Osteocyte (in vitro differentiated cells): ENCODE measurements around the gene CNOT3. TPM values are rescaled to one million over a fixed set of nuclear protein-coding genes. Genes with fewer than 3 reads are reported as not detected.

Experiments used
- DNase-seq: peaks from one replicate; pipeline ENCODE4 v3.0.0; 2021; ENCODE audit warnings: mixed read lengths; ENCODE audit not compliant: unreplicated experiment; ENCODE audit errors: extremely low spot score
- H3K27ac Mint-ChIP-seq: one replicate; pipeline ENCODE4 v1.8.0; 2021; ENCODE audit warnings: mild to moderate bottlenecking, mixed read lengths; ENCODE audit not compliant: unreplicated experiment
- H3K27me3 Mint-ChIP-seq: one replicate; pipeline ENCODE4 v1.8.0; 2021; ENCODE audit warnings: mixed read lengths; ENCODE audit not compliant: unreplicated experiment
- H3K36me3 Mint-ChIP-seq: one replicate; pipeline ENCODE4 v1.8.0; 2021; ENCODE audit warnings: mixed read lengths; ENCODE audit not compliant: unreplicated experiment
- H3K4me1 Mint-ChIP-seq: one replicate; pipeline ENCODE4 v1.8.0; 2021; ENCODE audit warnings: mixed read lengths; ENCODE audit not compliant: unreplicated experiment
- H3K4me3 Mint-ChIP-seq: one replicate; pipeline ENCODE4 v1.8.0; 2021; ENCODE audit warnings: mild to moderate bottlenecking, moderate library complexity, mixed read lengths; ENCODE audit not compliant: unreplicated experiment
- H3K9me3 Mint-ChIP-seq: one replicate; pipeline ENCODE4 v1.8.0; 2021; ENCODE audit warnings: mixed read lengths; ENCODE audit not compliant: unreplicated experiment
- total RNA-seq: library from RNA; stranded (reverse); gene quantifications from 2 replicates; pipeline ENCODE4 v1.2.1, GENCODE V29; 2021
- TF ChIP-seq, protein P1 (sequence below): fragments of 200-600 bp; sonication (generic); IDR thresholded peaks from 2 replicates; pipeline ENCODE4 v1.5.0; 2021; ENCODE audit warnings: antibody characterized with exemption, mild to moderate bottlenecking, moderate library complexity

CNOT3 gene
- total RNA-seq, 1 donor from 2014 or later: 50.5 TPM

DNA sequence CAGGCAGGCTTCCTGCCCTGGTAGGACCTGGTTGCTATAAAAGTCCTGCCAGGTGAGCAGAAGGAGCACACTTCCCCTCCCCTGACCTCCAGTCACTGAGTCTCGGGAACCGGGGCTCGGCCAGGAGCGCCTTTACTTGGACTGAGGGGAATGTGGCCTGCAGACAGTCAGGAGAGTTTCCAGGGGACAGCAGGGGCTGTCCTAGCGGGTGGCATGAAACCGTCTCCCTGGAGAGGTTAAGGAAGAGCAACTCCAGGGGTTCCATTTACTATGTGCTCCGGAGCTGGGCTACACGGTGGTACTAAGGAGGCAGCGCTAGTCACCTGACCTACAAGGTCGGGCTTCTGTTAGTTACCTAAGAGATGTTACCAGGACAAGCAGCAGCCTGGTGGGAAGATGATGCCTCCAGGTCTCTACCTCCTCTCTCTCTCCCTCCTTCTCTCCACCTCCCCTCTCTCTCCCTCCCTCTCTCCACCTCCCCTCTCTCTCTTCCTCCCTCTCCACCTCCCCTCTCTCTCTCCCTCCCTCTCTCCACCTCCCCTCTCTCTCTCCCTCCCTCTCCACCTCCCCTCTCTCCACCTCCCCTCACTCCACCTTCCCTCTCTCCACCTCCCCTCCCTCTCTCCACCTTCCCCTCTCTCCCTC, 4.1 kb upstream of the CNOT3 start:
- H3K4me3 Mint-ChIP-seq: no peak overlapping the region
- TF ChIP-seq, protein P1, sequence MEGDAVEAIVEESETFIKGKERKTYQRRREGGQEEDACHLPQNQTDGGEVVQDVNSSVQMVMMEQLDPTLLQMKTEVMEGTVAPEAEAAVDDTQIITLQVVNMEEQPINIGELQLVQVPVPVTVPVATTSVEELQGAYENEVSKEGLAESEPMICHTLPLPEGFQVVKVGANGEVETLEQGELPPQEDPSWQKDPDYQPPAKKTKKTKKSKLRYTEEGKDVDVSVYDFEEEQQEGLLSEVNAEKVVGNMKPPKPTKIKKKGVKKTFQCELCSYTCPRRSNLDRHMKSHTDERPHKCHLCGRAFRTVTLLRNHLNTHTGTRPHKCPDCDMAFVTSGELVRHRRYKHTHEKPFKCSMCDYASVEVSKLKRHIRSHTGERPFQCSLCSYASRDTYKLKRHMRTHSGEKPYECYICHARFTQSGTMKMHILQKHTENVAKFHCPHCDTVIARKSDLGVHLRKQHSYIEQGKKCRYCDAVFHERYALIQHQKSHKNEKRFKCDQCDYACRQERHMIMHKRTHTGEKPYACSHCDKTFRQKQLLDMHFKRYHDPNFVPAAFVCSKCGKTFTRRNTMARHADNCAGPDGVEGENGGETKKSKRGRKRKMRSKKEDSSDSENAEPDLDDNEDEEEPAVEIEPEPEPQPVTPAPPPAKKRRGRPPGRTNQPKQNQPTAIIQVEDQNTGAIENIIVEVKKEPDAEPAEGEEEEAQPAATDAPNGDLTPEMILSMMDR: no peak
- H3K27ac Mint-ChIP-seq: no peak overlapping the region
- peaks cover 10% of the 10 kb centered on the region for H3K4me1 Mint-ChIP-seq
- no peaks in the 10 kb centered on the region for H3K9me3 Mint-ChIP-seq
- H3K27me3 Mint-ChIP-seq: peaks cover 5% of the 10 kb centered on the region
- peak; percentile 89 for DNase-seq
- peaks cover 4% of the 10 kb centered on the region for H3K36me3 Mint-ChIP-seq

DNA sequence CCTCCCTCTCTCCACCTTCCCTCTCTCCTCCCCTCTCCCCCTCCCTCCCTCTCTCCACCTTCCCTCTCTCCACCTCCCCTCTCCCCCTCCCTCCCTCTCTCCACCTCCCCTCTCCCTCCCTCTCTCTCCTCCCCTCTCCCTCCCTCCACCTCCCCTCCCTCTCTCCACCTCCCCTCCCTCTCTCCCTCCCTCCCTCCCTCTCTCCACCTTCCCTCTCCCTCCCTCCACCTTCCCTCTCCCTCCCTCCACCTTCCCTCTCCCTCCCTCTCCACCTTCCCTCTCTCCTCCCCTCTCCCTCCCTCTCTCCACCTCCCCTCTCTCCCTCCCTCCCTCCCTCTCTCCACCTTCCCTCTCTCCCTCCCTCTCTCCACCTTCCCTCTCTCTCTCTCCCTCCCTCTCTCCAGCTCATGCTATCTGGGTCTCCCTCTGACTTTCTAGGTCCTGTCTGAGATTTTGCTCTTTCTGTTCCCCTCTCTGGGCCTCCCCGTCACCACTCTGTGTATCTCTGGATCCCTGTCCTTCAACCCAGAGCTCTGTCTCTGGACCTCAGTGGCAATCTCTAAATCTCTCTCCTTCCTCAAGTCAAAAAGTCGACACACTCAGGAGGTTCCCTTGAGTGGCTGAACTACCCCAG, 3.5 kb upstream of the CNOT3 start:
- Mint-ChIP-seq H3K4me1 (peaks cover 16% of the 10 kb centered on the region), H3K4me3 (no peak overlapping the region), H3K9me3 (no peaks in the 10 kb centered on the region), H3K27ac (no peak overlapping the region), H3K27me3 (peaks cover 5% of the 10 kb centered on the region), H3K36me3 (peaks cover 4% of the 10 kb centered on the region)
- no peak for DNase-seq
- TF ChIP-seq, protein P1: no peak

DNA sequence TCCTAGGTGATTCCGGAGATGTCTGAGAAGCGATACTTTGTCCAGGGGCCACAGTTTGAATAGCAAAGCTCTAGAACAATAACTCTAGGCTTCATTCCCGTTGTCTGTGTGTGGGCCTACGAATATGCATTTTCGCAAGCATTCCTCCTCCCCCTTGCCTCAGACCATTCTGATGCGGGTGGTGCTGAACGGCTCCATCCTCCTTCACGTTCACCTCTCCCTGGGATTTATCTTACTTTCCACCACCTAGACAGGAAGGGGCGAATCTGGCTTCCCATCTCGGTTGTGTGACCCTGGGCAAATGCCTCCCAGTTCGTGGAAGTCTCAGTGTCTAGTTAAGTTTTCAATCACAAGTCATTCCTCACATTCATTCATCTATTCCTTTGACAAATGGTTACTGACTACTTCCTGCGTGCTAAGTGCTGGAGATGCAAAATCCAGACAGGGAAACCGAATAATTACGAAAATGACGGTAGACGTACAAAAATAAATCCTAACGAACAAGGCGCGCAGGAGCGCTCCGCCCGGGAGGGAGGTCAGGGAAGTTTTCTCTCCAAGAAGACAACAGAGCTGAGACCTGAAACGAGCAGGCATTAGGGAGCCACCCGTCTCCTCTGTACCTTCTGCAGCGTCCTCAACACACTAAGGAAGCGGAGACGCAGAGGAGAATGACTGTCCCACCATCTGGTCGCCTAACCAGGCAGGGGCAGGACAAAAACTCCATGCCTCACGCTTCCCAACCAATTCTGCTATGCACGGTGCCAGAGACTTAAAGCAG, 1.3 kb upstream of the CNOT3 start:
- Mint-ChIP-seq H3K9me3 (no peaks in the 10 kb centered on the region), H3K27ac (peak overlapping the region; percentile 88), H3K36me3 (peaks cover 2% of the 10 kb centered on the region), H3K4me3 (peak overlapping the region; percentile 84), H3K27me3 (peaks cover 5% of the 10 kb centered on the region), H3K4me1 (peaks cover 30% of the 10 kb centered on the region)
- no peak for DNase-seq
- TF ChIP-seq, protein P1: no peak

DNA sequence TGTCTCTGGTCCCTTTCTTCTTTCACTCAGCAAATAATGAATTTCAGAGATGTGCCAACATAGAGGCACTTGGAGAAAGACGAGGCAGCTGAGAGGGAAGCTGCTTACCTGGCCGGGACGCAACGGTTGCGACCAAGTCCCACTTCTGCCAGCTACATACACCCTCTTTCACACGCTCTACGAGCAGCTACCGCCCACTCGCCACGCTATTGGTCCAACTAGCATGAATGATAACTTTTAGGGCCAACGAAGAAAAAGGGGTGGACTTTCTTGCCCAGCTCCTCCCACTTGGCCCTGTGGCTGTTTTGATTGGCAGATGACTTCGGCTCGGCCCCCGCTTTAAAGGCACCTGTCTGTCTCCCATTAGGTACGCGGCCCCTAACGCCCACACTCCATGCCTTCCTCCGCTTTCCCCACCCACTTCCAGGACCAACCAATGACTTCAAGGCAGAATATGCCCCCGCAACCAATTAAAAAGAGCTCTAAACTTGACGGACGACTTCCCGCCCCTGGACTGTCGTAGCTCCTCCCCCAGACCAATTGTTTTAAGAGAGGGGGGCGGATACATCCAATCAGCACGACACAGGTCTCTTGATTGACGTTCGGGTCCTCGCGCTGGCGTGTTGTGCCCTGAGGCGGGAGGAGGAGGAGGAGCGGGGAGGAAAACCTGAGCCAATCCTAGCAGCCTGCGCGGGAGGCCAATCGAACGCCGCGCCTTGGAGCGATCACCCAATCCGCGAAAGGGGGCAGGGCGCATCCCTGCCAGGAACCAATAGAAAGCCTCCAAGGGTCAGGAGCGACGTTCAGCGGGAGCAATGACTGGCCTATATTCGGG, 481 bp upstream of the CNOT3 start:
- Mint-ChIP-seq H3K4me1 (peaks cover 32% of the 10 kb centered on the region), H3K27ac (peak overlapping the region; percentile 88), H3K36me3 (no peaks in the 10 kb centered on the region), H3K9me3 (no peaks in the 10 kb centered on the region), H3K27me3 (peaks cover 5% of the 10 kb centered on the region), H3K4me3 (peak overlapping the region; percentile 84)
- peak; percentile 100 for DNase-seq
- TF ChIP-seq, protein P1: no peak
